HEK293 (cell line): Measurements from ENCODE around the gene CIART.

Experiments used
- HOXA7 ChIP-seq: sonication (generic); formaldehyde crosslinking; IDR thresholded peaks from 2 replicates; pipeline ENCODE4 v1.8.1; 2022; ENCODE audit warnings: missing genetic modification reagents, borderline replicate concordance
- MZF1 ChIP-seq: fragments of 450-650 bp; formaldehyde crosslinking; IDR thresholded peaks from 2 replicates; pipeline ENCODE4 v1.5.1; 2017; ENCODE audit warnings: missing biosample characterization, missing genetic modification characterization, borderline replicate concordance
- ZFHX2 ChIP-seq: fragments of 450-650 bp; formaldehyde crosslinking; conservative IDR thresholded peaks from 2 replicates; pipeline ENCODE4 v1.5.1; 2016; ENCODE audit warnings: missing biosample characterization, missing genetic modification characterization
- ZIC2 ChIP-seq: fragments of 450-650 bp; formaldehyde crosslinking; IDR thresholded peaks from 2 replicates; pipeline ENCODE4 v1.5.1; 2016; ENCODE audit warnings: missing biosample characterization, missing genetic modification characterization
- ZNF354C ChIP-seq: fragments of 450-650 bp; formaldehyde crosslinking; IDR thresholded peaks from 2 replicates; pipeline ENCODE4 v1.5.1; 2016; ENCODE audit warnings: missing biosample characterization, missing genetic modification characterization, low read depth, borderline replicate concordance
- TF ChIP-seq, protein P1 (sequence below): fragments of 450-650 bp; formaldehyde crosslinking; IDR thresholded peaks from 2 replicates; pipeline ENCODE4 v1.5.1; 2016; ENCODE audit warnings: missing biosample characterization, missing genetic modification characterization

DNA sequence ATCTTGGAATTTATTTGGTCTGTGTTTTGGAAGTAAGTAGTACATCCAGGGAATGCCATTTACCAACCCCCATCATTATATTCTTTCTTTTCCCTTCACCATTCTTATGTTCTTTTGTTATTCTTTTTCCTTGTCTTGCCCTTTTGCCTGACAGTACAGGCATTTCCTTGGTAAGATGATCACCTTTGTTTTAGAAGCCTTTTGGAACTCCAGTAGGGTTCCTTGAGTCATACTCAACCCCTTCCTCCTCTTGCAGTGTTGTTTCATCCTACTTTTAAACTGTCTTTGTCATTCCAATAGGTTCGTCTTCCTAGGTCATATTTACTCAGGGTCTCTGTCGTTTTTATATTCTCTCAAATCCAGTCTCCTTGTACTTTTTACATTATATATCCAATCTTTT, 20.5 kb downstream of the CIART start:
- TF ChIP-seq, protein P1, sequence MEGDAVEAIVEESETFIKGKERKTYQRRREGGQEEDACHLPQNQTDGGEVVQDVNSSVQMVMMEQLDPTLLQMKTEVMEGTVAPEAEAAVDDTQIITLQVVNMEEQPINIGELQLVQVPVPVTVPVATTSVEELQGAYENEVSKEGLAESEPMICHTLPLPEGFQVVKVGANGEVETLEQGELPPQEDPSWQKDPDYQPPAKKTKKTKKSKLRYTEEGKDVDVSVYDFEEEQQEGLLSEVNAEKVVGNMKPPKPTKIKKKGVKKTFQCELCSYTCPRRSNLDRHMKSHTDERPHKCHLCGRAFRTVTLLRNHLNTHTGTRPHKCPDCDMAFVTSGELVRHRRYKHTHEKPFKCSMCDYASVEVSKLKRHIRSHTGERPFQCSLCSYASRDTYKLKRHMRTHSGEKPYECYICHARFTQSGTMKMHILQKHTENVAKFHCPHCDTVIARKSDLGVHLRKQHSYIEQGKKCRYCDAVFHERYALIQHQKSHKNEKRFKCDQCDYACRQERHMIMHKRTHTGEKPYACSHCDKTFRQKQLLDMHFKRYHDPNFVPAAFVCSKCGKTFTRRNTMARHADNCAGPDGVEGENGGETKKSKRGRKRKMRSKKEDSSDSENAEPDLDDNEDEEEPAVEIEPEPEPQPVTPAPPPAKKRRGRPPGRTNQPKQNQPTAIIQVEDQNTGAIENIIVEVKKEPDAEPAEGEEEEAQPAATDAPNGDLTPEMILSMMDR (tag by site-specific recombination) = no peak
- no peak for TF ChIP-seq HOXA7
- no peak for TF ChIP-seq ZIC2 (tag by site-specific recombination)
- no peak for TF ChIP-seq MZF1 (tag by site-specific recombination)
- TF ChIP-seq ZFHX2 = no peak
- no peak for TF ChIP-seq ZNF354C (tag by site-specific recombination)
